Glomerular endothelial cell (primary cell): ENCODE data around the gene DEPDC5. TPM values are rescaled to one million over a fixed set of nuclear protein-coding genes. Genes with fewer than 3 reads are reported as not detected.
"Not testable (repeated sequence)": the region's sequence is repeated elsewhere in the genome, so short reads cannot be mapped to it uniquely, and the experiment has no call there.

Experiments
- DNase-seq: peaks from one replicate; pipeline ENCODE4 v3.0.0-alpha.2; 2011; ENCODE audit warnings: low read depth, low spot score; ENCODE audit errors: extremely low read depth
- total RNA-seq: library from RNA; depleted of rRNA; stranded (reverse); fragments of >200 nt; gene quantifications from 2 replicates; pipeline ENCODE4 v1.2.3, GENCODE V29; 2015

The DEPDC5 gene
- total RNA-seq, 1 donor from 2014 or later = 10.2 TPM

GRCh38 chr22:31813898-31814297 is 60.1 kb downstream of the DEPDC5 start:
- not testable (repeated sequence) for DNase-seq

DNA sequence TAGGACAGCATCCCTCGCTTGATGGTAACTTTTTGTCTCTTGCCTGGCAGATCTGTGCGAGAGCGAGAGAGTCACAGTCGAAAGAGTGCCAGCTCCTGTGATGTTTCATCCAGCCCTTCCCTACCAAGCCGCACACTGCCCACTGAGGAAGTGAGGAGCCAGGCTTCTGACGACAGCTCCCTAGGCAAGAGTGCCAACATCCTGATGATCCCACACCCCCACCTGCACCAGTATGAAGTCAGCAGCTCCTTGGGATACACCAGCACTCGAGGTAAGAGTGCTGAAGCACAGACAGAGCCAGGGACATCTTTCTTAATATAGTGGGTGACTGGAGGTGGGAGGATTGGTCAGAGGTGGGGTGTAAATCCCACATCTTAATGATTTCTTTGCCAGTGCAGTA is 61.1 kb downstream of the DEPDC5 start:
- no peak for DNase-seq

DNA sequence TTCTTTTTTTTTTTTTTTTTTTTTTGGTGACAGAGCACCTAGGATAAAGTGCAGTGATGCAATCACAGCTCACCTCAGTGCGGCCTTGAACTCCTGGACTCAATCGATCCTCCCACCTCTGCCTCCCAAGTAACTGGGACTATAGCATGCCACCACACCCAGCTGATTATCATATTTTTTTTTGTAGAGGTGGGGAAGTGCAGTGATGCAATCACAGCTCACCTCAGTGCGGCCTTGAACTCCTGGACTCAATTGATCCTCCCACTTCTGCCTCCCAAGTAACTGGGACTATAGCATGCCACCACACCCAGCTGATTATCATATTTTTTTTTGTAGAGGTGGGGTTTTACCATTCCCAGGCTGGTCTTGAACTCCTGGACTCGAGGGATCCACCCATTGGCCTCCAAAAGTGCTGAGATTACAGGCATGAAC is 61.6 kb downstream of the DEPDC5 start:
- DNase-seq = not testable (repeated sequence)

GRCh38 chr22:31816750-31817149 is 62.9 kb downstream of the DEPDC5 start:
- no peak for DNase-seq

DNA sequence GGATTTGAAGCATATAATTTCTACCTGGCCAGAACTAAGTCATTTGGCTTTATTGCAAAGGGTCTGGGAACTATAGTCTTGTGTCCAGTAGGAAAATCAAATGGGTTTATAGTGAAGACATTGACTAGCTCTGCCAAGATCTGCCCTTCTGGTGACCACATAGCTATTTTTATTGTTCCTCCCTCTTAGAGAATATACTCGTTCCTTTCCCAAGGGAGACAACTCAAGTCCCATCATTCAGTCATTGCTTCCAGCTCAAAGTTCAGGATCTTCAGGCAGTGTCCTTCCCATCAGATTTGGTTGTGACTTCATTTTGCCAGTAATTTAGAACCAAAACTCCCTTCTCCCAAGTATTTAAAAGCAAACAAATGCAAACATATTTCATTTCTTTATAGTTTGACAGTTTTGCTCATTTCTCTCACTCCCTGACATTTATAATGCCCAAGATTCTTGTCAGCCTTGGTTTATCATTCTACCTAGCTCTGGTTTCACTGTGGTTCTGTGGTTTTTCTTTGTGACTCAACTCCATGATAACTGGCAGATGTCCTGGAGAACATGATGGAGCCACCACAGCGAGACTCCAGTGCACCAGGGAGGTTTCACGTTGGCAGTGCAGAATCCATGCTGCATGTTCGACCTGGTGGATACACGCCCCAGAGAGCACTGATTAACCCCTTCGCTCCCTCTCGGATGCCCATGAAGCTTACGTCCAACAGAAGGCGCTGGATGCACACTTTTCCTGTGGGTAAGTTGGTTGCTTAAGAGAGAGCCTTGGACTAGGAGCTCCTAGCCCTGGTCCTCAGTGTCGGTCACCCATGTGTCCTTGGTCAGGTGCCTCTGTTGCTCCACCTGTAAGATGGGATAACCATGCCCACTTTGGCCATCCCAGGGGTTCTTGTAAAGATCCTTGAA is 64.9 kb downstream of the DEPDC5 start:
- DNase-seq = no peak

DNA sequence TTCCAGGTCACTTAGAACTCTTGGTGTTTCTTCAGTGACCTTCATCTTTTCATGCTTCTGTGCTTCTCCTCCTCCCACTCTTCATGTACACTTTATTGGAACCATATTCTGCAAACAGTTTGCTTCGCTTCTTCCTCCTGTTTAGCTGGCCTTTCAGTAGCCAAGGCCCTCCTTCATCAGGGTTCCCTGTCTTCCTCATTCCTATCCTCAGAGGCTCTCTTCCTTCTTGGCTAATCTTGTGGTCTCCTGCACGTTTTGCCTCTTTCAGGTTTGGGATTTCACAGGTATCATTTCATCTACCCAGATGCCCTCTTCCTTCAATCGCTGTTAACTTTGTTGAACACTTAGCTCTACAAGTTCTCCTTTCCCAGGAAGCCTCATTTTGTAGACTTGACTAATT is 66.8 kb downstream of the DEPDC5 start:
- DNase-seq = no peak

DNA sequence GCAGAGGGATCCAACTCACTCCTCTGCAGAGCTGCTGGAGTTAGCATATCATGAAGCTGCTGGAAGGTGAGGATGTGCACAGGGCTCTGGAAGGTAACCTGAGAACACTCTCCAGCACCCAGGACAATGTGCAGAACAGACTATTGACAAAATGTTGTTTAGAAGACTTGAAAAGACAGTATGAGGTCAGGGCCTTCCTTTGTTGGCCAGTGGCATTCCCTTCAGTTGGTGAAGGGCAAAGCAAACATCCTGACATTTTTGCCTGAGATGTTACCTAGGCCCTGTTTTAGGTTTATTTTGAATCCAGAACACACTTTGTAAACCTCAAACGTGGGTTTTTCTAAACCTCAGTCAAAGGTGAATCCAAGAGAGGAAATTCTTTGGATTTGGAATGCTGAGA is 67.8 kb downstream of the DEPDC5 start:
- no peak for DNase-seq

DNA sequence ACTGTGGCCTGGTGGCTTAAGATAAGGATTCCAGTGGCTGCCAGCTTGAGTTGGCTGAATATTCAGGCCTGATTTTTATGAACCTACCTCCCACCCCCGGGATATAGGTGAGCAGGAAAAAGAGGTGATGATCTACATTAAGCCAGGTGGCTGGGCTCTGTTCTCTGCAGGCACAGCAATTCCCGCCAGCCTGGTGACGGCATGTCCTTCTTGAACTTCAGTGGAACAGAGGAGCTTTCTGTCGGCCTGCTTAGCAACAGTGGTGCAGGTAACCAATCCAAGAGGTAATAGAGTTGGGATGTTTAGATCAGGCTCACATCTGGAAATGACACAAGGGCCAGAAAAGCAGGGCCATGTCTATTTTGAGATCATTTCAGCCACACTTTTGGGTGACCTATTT is 68.7 kb downstream of the DEPDC5 start:
- no peak for DNase-seq

GRCh38 chr22:31825513-31825912 is 71.7 kb downstream of the DEPDC5 start:
- DNase-seq = no peak

- no peak for DNase-seq
Measured at GRCh38 chr22:31826443-31826842, 72.6 kb downstream of the DEPDC5 start.

DNA sequence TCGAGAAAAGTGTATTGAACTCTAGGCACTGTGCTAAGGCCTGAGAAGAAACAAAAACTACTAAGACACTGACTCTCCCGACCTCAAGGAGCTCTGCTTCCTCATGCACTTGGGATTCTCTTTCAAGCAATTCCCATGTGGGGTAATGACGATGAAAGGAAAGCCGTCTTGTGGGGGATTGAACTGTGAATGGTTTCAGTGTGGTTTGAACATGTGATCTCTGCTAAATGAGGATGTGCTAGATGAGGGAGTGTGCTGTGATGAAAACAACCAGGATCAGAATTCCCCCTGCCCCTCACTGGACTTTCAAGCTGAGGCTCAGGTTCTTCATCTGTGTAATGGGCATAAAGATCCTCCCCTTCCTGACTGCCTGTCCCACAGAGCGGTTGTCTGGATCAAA is 74.9 kb downstream of the DEPDC5 start:
- DNase-seq = no peak

DNA sequence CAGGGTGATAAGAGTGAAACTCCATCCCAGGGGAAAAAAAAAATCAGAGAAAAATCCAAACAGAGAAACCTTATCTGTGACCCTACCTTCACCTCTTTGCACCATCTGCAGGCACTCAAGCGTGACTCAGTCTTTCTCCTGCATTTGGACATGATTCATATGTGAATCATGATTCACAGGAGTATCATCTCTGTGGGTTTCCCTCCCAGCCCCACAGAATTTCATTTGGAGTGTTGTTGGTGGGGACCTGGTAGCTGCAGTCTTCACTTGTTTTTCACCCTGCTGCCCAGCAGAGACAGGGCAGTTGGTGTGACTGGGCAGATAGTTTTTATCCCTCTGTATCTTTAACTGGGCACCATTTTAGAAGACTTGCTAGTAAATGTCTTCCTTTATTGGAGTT is 75.7 kb downstream of the DEPDC5 start:
- peak; percentile 64 for DNase-seq

DNA sequence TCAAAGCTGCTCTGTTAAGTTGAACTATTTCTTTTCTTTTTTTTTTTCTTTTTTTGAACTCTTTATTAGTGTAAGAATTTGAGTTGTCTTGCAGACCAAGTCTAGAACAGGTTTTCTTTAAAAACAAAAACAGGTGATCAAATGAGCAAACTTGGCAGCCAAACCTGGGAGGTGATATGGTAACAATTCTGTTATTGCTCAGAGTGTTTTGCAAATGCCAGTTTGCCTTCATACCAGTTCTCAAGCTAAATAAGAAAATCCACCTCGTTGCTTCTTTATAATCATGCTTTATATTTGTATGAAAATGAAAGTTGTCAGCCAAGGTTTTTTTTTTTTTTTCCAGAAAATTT is 76.9 kb downstream of the DEPDC5 start:
- no peak for DNase-seq

GRCh38 chr22:31833930-31834329 is 80.1 kb downstream of the DEPDC5 start:
- no peak for DNase-seq

DNA sequence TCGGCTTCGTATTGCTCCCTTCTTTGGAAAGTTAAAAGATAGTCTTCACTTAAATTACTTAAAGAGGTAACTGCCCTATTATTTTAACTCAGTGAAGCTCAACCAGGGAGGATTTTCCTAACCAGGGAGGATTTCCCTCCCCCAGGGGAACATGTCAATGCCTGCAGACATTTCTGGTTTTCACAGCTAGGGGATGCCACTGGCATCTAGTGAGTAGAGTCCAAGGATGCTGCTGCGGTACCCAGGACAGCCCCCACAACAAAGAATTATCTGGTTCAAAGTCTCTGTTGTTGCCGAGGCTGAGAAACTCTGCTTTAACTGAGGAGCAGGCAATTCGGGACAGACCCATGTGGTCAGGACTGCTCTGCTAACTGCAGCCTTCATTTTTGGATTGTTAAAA is 82.2 kb downstream of the DEPDC5 start:
- no peak for DNase-seq

DNA sequence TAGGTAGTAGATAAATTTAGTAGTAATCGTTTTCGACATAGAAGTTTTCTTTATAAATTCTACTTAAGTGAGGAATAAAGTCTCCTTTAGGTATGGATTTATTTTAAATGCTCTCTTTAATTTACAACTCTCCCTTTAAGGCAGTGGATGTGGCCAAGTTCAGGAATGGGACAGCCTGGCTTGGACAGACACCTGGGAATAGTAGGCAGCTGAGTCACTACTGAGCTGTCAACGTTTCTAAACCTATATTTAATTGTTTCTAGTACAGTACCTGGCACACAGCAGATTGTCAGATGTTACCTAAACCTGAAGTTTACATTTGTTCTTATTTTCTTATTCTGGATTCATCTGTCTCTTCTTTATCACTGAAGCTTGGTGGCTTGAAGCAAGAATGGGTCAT is 85.1 kb downstream of the DEPDC5 start:
- DNase-seq = no peak

GRCh38 chr22:31839986-31840385 is 86.2 kb downstream of the DEPDC5 start:
- DNase-seq = no peak

GRCh38 chr22:31840585-31840984 is 86.8 kb downstream of the DEPDC5 start:
- DNase-seq = no peak

DNA sequence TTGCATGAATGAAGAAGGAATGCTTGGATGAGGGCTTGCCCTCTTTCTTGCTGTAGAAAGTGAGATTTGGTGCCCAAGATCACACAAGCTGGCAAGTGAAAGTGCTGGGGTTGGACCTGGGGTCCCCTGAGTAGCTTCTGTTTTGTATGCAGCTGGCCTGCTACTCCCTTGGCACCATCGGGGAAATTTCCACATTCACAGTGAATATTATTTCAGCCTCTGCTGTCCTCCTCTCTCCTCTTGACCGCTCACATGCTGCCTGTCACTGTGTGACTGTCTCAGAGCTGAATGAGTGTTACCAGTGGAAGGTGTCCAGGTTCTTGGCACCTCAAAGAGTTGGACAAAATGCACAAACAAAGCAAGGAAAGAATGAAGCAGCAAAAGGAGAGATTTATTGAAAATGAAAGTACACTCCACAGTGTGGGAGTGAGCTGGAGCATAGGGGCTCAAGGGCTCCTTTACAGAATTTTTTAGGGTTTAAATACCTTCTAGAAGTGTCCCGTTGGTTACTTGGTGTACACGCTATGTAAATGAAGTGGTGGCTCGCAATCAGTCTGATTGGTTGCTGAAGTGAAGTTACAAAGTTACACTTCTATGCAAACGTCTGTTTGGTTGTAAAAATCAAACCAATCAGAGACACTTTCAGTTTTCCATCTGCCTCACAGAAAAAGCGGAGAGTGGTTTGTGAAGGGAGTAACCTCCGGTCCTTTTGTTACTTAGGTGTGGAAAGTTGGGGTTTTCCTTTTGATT is 87.4 kb downstream of the DEPDC5 start:
- DNase-seq = no peak

GRCh38 chr22:31843526-31843925 is 89.7 kb downstream of the DEPDC5 start:
- no peak for DNase-seq

DNA sequence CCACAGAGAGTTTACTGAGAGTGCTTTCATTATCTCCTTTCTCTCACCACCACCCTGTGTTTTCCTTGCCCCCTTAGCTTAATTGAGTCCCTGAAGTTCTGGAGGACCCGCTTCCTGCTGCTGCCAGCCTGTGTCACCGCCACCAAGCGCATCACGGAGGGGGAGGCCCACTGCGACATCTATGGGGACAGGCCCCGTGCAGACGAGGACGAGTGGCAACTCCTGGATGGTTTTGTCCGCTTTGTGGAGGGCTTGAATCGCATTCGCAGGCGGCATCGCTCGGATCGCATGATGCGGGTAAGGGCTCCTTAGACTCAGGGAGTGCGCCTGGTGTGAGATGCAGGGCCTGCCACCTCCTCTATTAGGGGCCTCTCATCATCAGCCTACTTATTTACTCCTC is 91.1 kb downstream of the DEPDC5 start:
- DNase-seq = no peak
